Thyroid gland (tissue), 4 donors: Measurements from ENCODE around the gene POU6F2.

Experiments
- CTCF ChIP-seq, 6 experiments: fragments of 200-600 bp in 3 of 6; fragments of 450-650 bp in 3 of 6; sonication (generic) in 3 of 6; IDR thresholded peaks; one replicate each; pipeline ENCODE4 v1.5.1; 2016 to 2019; ENCODE audit warnings: antibody characterized with exemption in 6 of 6, mild to moderate bottlenecking in 2 of 6, inconsistent platforms in 1 of 6, moderate library complexity in 1 of 6
- POLR2A ChIP-seq, 2 donors: fragments of 450-650 bp; IDR thresholded peaks; one replicate each; pipeline ENCODE4 v1.6.1; 2017; ENCODE audit warnings: antibody characterized with exemption in 2 of 2, mild to moderate bottlenecking in 2 of 2, moderate library complexity in 1 of 2

GRCh38 chr7:39125846-39126245 is 148.1 kb downstream of the POU6F2 start:
- TF ChIP-seq POLR2A (IDR thresholded peaks at IDR 0.05) (no peak), CTCF (IDR thresholded peaks at IDR 0.05) (no peak)
